K562 (cell line): Measurements from ENCODE around the gene IFITM2. TPM values are rescaled to one million over a fixed set of nuclear protein-coding genes. Genes with fewer than 3 reads are reported as not detected.

Experiments used
- CTCF ChIP-seq, 3 experiments: IDR thresholded peaks in 2 of 3; conservative IDR thresholded peaks in 1 of 3; 2 replicates each; pipeline ENCODE4 v1.5.1; 2011 to 2012; ENCODE audit warnings: low read length in 3 of 3, mild to moderate bottlenecking in 3 of 3, control low read depth in 2 of 3, improper control_type of control experiment in 1 of 3, inconsistent platforms in 1 of 3, low read depth in 1 of 3, mixed read lengths in 1 of 3, moderate library complexity in 1 of 3; ENCODE audit not compliant: insufficient read depth in 2 of 3
- ERF ChIP-seq: fragments of 450-650 bp; formaldehyde crosslinking; IDR thresholded peaks from 2 replicates; pipeline ENCODE4 v1.4.0; 2020; ENCODE audit warnings: mild to moderate bottlenecking, mixed read lengths
- FOXA3 ChIP-seq, 2 experiments: fragments of 450-650 bp in 1 of 2; sonication (generic) in 1 of 2; formaldehyde crosslinking; IDR thresholded peaks in 1 of 2; conservative IDR thresholded peaks in 1 of 2; 2 replicates each; pipeline versions ENCODE4 v1.4.0 to v1.8.0; 2020 to 2022; ENCODE audit warnings: mild to moderate bottlenecking in 2 of 2, missing genetic modification reagents in 1 of 2
- HNRNPH1 ChIP-seq: fragments of 200-400 bp; formaldehyde crosslinking; optimal IDR thresholded peaks from 2 replicates; pipeline ENCODE3; 2017; ENCODE audit warnings: low read depth, mild to moderate bottlenecking, low read length, moderate library complexity
- KAT7 ChIP-seq: sonication (generic); formaldehyde crosslinking; IDR thresholded peaks from 2 replicates; pipeline ENCODE4 v1.8.0; 2022; ENCODE audit warnings: missing genetic modification reagents, mild to moderate bottlenecking, borderline replicate concordance
- KDM1A ChIP-seq, 2 experiments: fragments of 450-650 bp; IDR thresholded peaks; 2 replicates each; pipeline ENCODE4 v1.6.1; 2016; ENCODE audit warnings: mild to moderate bottlenecking in 2 of 2
- SAFB ChIP-seq: fragments of 200-400 bp; formaldehyde crosslinking; IDR thresholded peaks from 2 replicates; pipeline ENCODE4 v1.6.1; 2017; ENCODE audit warnings: low read depth, low read length, borderline replicate concordance
- SREBF1 ChIP-seq: fragments of 150-350 bp; IDR thresholded peaks from 2 replicates; pipeline ENCODE4 v1.6.1; 2014; ENCODE audit warnings: antibody characterized with exemption, low read depth, low read length, borderline replicate concordance
- TBL1XR1 ChIP-seq, 2 experiments: IDR thresholded peaks; 2 replicates each; pipeline ENCODE4 v1.6.1; 2012; ENCODE audit warnings: improper control_type of control experiment in 2 of 2, low read length in 2 of 2, mild to moderate bottlenecking in 1 of 2
- TCF3 ChIP-seq: sonication (generic); formaldehyde crosslinking; IDR thresholded peaks from 2 replicates; pipeline ENCODE4 v1.4.0; 2020; ENCODE audit warnings: mild to moderate bottlenecking, missing genetic modification reagents
- TCFL5 ChIP-seq: fragments of 250-450 bp; sonication (Bioruptor Pico); conservative IDR thresholded peaks from 2 replicates; pipeline ENCODE4 v1.6.1; 2021; ENCODE audit warnings: mild to moderate bottlenecking, moderate library complexity, matching md5 sums
- TSHZ1 ChIP-seq: fragments of 250-450 bp; sonication (Bioruptor Pico); IDR thresholded peaks from 2 replicates; pipeline ENCODE4 v1.4.0; 2020; ENCODE audit warnings: mild to moderate bottlenecking, moderate library complexity
- ZNF707 ChIP-seq: fragments of 250-450 bp; sonication (Bioruptor Pico); conservative IDR thresholded peaks from 2 replicates; pipeline ENCODE4 v1.8.0; 2022; ENCODE audit warnings: inconsistent platforms, mild to moderate bottlenecking, moderate library complexity
- ZNF75A ChIP-seq: fragments of 450-650 bp; formaldehyde crosslinking; IDR thresholded peaks from 2 replicates; pipeline ENCODE4 v1.4.0; 2020; ENCODE audit warnings: mild to moderate bottlenecking
- polyA plus RNA-seq, 8 experiments: library from polyadenylated mRNA; depleted of rRNA in 4 of 8; stranded (reverse) in 5 of 8; unstranded in 3 of 8; fragments of >200 nt; fragmentation: Nextera tagmentation in 2 of 8; fragmentation: Illumina TruSeq in 1 of 8; extraction: Ambion mirVana in 2 of 8; extraction: Trizol in 1 of 8; gene quantifications; 2 replicates each; pipeline versions ENCODE4 v1.2.1 to v1.2.3, GENCODE V29; 2011 to 2014; ENCODE audit warnings: inconsistent platforms in 1 of 8, missing spikeins in 1 of 8
- total RNA-seq, 7 experiments: library from RNA; depleted of rRNA in 6 of 7; stranded (reverse); fragments of >200 nt in 6 of 7; fragmentation: Illumina TruSeq in 2 of 7; extraction: Trizol in 2 of 7; gene quantifications; 2 replicates each; pipeline versions ENCODE4 v1.2.1 to v1.2.3, GENCODE V29; 2011 to 2021; ENCODE audit warnings: low replicate concordance in 1 of 7
- TF ChIP-seq, protein P1 (sequence below): fragments of 450-650 bp; conservative IDR thresholded peaks from 2 replicates; pipeline ENCODE4 v1.6.1; 2016; ENCODE audit warnings: missing genetic modification characterization, low read depth, mild to moderate bottlenecking, control low read depth, missing compliant biosample characterization
- TF ChIP-seq, protein P2 (sequence below): fragments of 450-650 bp; IDR thresholded peaks from 2 replicates; pipeline ENCODE4 v1.7.0; 2016; ENCODE audit warnings: borderline replicate concordance
- TF ChIP-seq, protein P3 (sequence below): sonication (generic); formaldehyde crosslinking; IDR thresholded peaks from 2 replicates; pipeline ENCODE4 v1.8.1; 2023; ENCODE audit warnings: mild to moderate bottlenecking, missing genetic modification reagents

IFITM2 gene
- total and polyA plus RNA-seq, 9 of the 15 experiments (the other 6 are each of a cell fraction or from before 2014, with no cell fraction given), result 52.8 to 4,872 (median 356) TPM

- TF ChIP-seq, protein P1, sequence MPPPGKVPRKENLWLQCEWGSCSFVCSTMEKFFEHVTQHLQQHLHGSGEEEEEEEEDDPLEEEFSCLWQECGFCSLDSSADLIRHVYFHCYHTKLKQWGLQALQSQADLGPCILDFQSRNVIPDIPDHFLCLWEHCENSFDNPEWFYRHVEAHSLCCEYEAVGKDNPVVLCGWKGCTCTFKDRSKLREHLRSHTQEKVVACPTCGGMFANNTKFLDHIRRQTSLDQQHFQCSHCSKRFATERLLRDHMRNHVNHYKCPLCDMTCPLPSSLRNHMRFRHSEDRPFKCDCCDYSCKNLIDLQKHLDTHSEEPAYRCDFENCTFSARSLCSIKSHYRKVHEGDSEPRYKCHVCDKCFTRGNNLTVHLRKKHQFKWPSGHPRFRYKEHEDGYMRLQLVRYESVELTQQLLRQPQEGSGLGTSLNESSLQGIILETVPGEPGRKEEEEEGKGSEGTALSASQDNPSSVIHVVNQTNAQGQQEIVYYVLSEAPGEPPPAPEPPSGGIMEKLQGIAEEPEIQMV (tag), result no peak
- TF ChIP-seq SREBF1 (no peak), SAFB (no peak), FOXA3 (CRISPR knock-in tag; conservative IDR thresholded peaks at IDR 0.05 in 1 of 2, IDR thresholded peaks at IDR 0.05 in 1 of 2) (no peak), TCFL5 (CRISPR knock-in tag) (no peak), HNRNPH1 (no peak), CTCF (IDR thresholded peaks at IDR 0.05 in 2 of 3, conservative IDR thresholded peaks at IDR 0.05 in 1 of 3; ENCODE audit: insufficient read depth in 2 of 3, low read depth in 1 of 3, low read length in 3 of 3) (no peak), KAT7 (CRISPR knock-in tag) (no peak), ZNF75A (CRISPR knock-in tag) (no peak), TSHZ1 (no peak), TCF3 (CRISPR knock-in tag) (no peak), TBL1XR1 (IDR thresholded peaks at IDR 0.05; ENCODE audit: low read length in 2 of 2) (peak in 1 of 2 experiments; percentile 18; a peak in 1 of 4 replicates), KDM1A (IDR thresholded peaks at IDR 0.05) (no peak), ERF (no peak), ZNF707 (CRISPR knock-in tag) (no peak)
- TF ChIP-seq, protein P2, sequence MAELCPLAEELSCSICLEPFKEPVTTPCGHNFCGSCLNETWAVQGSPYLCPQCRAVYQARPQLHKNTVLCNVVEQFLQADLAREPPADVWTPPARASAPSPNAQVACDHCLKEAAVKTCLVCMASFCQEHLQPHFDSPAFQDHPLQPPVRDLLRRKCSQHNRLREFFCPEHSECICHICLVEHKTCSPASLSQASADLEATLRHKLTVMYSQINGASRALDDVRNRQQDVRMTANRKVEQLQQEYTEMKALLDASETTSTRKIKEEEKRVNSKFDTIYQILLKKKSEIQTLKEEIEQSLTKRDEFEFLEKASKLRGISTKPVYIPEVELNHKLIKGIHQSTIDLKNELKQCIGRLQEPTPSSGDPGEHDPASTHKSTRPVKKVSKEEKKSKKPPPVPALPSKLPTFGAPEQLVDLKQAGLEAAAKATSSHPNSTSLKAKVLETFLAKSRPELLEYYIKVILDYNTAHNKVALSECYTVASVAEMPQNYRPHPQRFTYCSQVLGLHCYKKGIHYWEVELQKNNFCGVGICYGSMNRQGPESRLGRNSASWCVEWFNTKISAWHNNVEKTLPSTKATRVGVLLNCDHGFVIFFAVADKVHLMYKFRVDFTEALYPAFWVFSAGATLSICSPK, result no peak
- TF ChIP-seq, protein P3, sequence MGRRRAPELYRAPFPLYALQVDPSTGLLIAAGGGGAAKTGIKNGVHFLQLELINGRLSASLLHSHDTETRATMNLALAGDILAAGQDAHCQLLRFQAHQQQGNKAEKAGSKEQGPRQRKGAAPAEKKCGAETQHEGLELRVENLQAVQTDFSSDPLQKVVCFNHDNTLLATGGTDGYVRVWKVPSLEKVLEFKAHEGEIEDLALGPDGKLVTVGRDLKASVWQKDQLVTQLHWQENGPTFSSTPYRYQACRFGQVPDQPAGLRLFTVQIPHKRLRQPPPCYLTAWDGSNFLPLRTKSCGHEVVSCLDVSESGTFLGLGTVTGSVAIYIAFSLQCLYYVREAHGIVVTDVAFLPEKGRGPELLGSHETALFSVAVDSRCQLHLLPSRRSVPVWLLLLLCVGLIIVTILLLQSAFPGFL (CRISPR knock-in tag), result no peak
These were observed 6.4 kb downstream of the IFITM2 start, which contains the start of gene IFITM1 (continued) for GRCh38 chr11:313787-314553.
